Muscle layer of colon (tissue), 2 donors: ENCODE data around the gene MTG2.

Source experiments
- H3K27ac ChIP-seq: one replicate; pipeline ENCODE4 v1.7.0; 2013; ENCODE audit warnings: low read depth, mild to moderate bottlenecking, low read length, moderate library complexity
- H3K27me3 ChIP-seq, 2 donors: one replicate each; pipeline ENCODE4 v1.7.0; 2013; ENCODE audit warnings: low read length in 2 of 2, mild to moderate bottlenecking in 2 of 2; ENCODE audit not compliant: insufficient read depth in 2 of 2, control insufficient read depth in 1 of 2
- H3K36me3 ChIP-seq: one replicate; pipeline ENCODE4 v1.7.0; 2013; ENCODE audit warnings: mild to moderate bottlenecking, low read length; ENCODE audit not compliant: insufficient read depth
- H3K4me1 ChIP-seq: one replicate; pipeline ENCODE4 v1.7.0; 2013; ENCODE audit warnings: mild to moderate bottlenecking, low read length; ENCODE audit not compliant: insufficient read depth
- H3K4me3 ChIP-seq, 2 donors: one replicate each; pipeline ENCODE4 v1.7.0; 2013; ENCODE audit warnings: low read length in 2 of 2, low read depth in 1 of 2, mild to moderate bottlenecking in 1 of 2, moderate library complexity in 1 of 2
- H3K9ac ChIP-seq: one replicate; pipeline ENCODE4 v1.7.0; 2013; ENCODE audit warnings: low read length
- H3K9me3 ChIP-seq: one replicate; pipeline ENCODE4 v1.7.0; 2013; ENCODE audit warnings: mild to moderate bottlenecking, low read length
- donor health status: abdominal sarcoma.
- donor health status: Adenocarcinoma of cecum.

MTG2 gene

DNA sequence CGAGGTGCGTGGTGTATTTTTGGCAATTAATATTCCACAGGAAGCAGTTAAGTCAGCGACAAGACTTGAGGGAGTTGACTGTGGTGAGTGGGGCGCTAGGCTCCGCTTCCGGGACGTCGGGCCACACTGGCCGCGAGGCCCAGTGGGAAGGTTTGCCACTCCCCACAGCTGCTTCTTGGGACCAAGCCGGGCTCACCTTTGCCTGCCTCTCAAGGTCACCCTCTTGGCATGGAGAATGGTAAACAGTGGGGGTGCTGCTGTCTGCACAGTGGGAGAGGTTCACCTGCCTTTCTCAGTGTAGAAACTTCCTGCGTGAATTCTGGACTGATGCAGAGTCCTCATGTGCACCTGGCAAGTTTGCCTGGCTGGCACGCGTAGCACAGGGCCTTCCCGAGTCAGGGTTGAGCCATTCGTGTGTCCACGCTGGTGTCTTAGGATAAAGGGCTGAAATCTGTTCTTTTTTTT, 61.8 kb downstream of the MTG2 start:
- Histone ChIP-seq H3K27me3 (no peaks in the 10 kb centered on the region), H3K36me3 (no peaks in the 10 kb centered on the region), H3K27ac (no peak overlapping the region), H3K9me3 (no peaks in the 10 kb centered on the region), H3K4me3 (no peak overlapping the region), H3K9ac (no peak overlapping the region), H3K4me1 (peaks cover 8% of the 10 kb centered on the region)

DNA sequence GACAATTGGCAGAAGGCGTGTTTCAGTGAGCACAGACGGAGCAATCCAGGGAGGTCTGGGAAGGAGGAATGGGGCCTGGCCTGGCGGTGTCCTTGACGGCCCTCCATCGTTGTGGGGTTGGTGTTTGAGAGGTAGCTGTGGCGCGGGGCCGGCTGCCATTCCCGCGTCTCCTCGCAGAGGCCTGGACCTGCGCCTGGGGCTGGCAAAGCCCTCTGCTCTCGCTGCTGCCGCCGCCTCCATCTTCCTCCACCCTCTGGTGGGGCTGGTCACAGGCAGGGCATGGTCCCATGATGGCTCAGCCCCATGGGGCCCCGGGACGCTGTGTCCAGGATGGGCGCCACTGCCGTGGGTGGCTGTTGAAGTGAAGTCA, 63.1 kb downstream of the MTG2 start:
- Histone ChIP-seq H3K4me1 (peaks cover 7% of the 10 kb centered on the region), H3K27ac (no peak overlapping the region), H3K27me3 (no peaks in the 10 kb centered on the region), H3K9me3 (no peaks in the 10 kb centered on the region), H3K9ac (no peak overlapping the region), H3K36me3 (no peaks in the 10 kb centered on the region), H3K4me3 (no peak overlapping the region)

DNA sequence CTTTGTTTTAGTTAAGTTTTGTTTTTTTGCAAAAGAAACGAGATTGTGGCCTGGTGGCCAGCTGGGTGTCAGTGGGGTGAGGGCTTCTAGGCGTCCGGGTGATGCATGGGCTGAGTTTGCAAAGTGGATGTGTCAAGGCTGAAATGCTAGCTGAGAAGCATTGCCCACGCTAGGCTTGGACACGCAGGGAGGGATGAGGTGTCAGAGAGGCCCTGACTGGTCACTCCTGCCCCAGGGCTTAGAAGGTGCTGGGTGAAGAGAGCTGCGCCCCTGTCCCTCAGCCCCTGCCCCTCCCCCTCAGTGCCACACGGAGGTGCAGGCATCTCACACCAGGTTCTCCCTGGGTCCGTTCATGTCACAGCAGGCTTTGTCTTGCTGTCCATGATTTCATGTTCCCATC, 63.6 kb downstream of the MTG2 start:
- peaks cover 7% of the 10 kb centered on the region for H3K4me1 ChIP-seq
- H3K27ac ChIP-seq, result no peak overlapping the region
- no peaks in the 10 kb centered on the region for H3K36me3 ChIP-seq
- H3K27me3 ChIP-seq, result no peaks in the 10 kb centered on the region
- H3K9ac ChIP-seq, result no peak overlapping the region
- H3K4me3 ChIP-seq, result no peak overlapping the region
- H3K9me3 ChIP-seq, result no peaks in the 10 kb centered on the region

DNA sequence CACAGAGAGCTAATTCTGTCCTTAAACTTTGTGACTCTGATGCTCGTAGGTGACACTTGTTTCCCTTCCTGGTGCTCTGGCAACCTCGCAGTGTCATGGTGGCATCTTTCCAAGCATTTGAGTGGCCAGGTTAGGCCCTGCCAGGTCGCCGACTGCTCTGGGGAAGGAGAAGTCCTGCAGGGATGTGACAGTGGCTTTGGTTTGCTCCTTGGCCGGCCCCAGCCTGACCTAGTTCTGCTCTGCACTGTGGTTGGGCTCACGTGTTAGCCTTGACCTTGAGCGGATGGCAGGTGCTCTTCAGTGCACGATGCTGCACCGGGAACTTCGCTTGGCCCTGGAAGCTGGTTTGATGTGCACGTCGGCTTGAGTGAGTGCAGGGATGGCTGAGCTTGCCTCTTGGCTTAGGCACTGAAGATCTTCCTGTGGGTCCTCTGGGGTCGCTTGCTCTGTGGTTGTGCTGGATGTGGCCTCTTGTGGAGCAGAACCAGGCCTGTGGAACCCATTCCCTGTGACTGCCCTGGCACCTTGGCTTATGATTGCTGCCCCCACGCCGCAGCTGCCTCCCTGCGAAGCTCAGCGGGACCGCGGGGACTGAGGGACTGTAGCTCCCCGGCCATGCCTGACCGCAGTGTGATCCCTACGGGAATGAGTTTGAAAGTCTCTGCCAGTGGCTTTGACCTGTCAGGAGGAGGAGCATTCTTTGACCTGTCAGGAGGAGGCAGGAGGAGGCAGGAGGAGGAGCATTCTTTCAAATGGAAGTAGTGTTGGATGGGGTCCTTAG, 64.2 kb downstream of the MTG2 start:
- no peak overlapping the region for H3K27ac ChIP-seq
- H3K9ac ChIP-seq, result no peak overlapping the region
- H3K9me3 ChIP-seq, result no peaks in the 10 kb centered on the region
- no peak overlapping the region for H3K4me3 ChIP-seq
- no peaks in the 10 kb centered on the region for H3K27me3 ChIP-seq
- H3K36me3 ChIP-seq, result no peaks in the 10 kb centered on the region
- H3K4me1 ChIP-seq, result peaks cover 7% of the 10 kb centered on the region

DNA sequence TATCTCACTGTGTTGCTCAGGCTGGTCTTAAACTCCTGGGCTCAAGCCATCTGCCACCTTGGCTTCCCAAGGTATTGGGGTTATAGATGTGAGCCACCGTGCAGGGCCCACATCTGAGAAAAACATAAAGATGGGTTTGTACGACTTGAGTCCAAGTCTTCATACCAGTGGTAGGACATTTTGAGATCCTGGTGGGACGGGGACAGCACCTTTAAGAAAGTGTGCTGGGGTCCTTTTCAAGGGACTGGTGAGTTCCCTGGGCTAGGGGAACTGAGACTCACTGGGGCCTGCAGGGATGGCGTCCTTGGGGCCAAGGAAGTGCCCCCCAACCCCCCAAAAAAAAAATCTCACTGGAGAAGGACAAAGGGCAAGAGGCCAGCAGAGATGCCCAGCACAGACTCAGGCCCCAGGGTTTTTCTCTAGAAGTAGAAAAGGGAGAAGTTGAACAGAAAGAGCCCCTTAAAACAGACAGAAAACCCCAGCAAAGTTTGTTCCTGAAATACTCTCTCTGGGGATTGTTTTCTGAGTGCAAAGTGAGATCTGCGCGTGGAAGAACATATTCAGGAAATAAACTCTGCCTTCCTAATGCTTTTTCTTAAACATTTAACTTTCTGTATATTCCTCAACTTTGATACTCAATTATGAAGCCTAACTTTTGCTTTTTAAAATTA, 66.2 kb downstream of the MTG2 start:
- Histone ChIP-seq H3K9me3 (no peaks in the 10 kb centered on the region), H3K27ac (no peak overlapping the region), H3K27me3 (no peaks in the 10 kb centered on the region), H3K4me1 (peaks cover 7% of the 10 kb centered on the region), H3K4me3 (no peak overlapping the region), H3K9ac (no peak overlapping the region), H3K36me3 (no peaks in the 10 kb centered on the region)

DNA sequence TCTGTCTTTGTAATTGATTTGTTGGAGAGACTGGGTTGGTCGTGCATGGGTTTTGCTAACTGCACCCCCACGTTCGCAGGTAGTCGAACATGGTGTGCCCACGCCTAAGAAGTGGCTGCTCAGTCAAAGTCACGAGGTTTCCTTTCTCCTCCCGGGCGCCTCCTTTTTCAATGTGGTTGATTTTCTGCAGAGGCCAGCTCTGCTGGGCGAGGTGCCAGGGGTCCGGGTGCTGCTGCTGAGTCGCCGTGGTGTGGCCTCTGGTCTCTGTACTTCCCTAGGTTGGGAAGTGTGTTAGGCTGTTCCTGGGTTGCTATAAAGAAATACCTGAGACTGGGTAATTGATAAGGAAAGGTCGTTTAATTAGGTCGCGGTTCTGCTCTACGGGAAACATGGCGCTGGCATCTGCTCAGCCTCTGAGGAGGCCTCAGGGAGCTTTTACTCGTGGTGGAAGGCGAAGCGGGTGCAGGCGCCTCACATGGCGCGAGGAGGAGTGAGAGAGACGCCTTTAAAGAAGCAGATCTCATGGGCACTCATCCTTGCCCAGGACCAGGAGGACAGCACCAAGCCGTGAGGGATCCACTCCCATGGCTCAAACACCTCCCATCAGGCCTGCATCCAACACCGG, 69.6 kb downstream of the MTG2 start:
- H3K27ac ChIP-seq, result no peak overlapping the region
- H3K36me3 ChIP-seq, result peaks cover 12% of the 10 kb centered on the region
- no peaks in the 10 kb centered on the region for H3K27me3 ChIP-seq
- H3K4me3 ChIP-seq, result no peak overlapping the region
- no peaks in the 10 kb centered on the region for H3K4me1 ChIP-seq
- H3K9me3 ChIP-seq, result no peaks in the 10 kb centered on the region
- no peak overlapping the region for H3K9ac ChIP-seq
